ENCODE results near the gene RBM34.
"Not testable (repeated sequence)": the region's sequence is repeated elsewhere in the genome, so short reads cannot be mapped to it uniquely, and the experiment has no call there.

RBM34 gene

DNA sequence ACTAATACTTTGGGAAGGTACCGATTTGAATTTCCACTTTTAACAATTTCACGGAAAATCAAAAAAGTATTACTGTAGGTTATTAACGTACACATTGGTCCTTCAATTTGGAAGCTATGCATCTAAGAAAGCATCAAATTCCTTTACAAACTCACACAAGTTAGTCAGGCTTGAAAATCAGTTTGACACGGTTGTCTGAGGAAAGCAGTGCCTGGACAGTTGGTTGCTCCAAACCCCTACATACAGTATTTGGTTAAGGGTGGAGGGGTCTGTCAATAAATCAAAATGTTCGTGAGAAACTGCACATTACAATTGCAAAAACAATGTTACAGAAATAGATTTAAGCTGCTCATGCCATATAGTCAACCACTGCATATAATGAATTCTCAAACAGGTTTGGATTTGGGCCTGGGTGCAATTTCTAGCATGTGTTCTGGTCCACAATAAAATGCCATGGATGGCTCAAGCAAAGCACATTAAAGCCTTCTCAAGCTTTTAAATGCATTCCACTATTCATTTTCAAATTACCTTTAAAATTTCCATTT lies 19.9 kb upstream of the RBM34 start:
- no peaks in the 10 kb centered on the region for H3K9me3 ChIP-seq (ENCODE audit: control insufficient read depth, low read length)
- no peak overlapping the region for H3K27ac ChIP-seq (ENCODE audit: insufficient read depth, low read depth, low read length, poor library complexity, severe bottlenecking)
- no peak overlapping the region for H3K4me3 ChIP-seq (ENCODE audit: insufficient read depth, low read depth, low read length)
- H3K27me3 ChIP-seq (ENCODE audit: control insufficient read depth, insufficient read depth, low read length, poor library complexity, severe bottlenecking): no peaks in the 10 kb centered on the region
- WGBS, 2 experiments: 94 to 96% methylated on average over 4 to 5 of the region's 5 CpGs
- peaks cover 24% of the 10 kb centered on the region for H3K36me3 ChIP-seq (ENCODE audit: control insufficient read depth, insufficient read depth, low read length)
- no peaks in the 10 kb centered on the region for H3K4me1 ChIP-seq (ENCODE audit: control insufficient read depth, insufficient read depth, low read length)

GRCh38 chr1:235176486-235176885 lies 15.4 kb upstream of the RBM34 start:
- WGBS, 2 experiments: 93 to 94% methylated on average over 7 of the region's 7 CpGs
- Histone ChIP-seq H3K9me3 (ENCODE audit: control insufficient read depth, low read length) (no peaks in the 10 kb centered on the region), H3K27me3 (ENCODE audit: control insufficient read depth, insufficient read depth, low read length, poor library complexity, severe bottlenecking) (no peaks in the 10 kb centered on the region), H3K4me3 (ENCODE audit: insufficient read depth, low read depth, low read length) (no peak overlapping the region), H3K27ac (ENCODE audit: insufficient read depth, low read depth, low read length, poor library complexity, severe bottlenecking) (no peak overlapping the region), H3K36me3 (ENCODE audit: control insufficient read depth, insufficient read depth, low read length) (peaks cover 37% of the 10 kb centered on the region), H3K4me1 (ENCODE audit: control insufficient read depth, insufficient read depth, low read length) (no peaks in the 10 kb centered on the region)

- H3K27me3 ChIP-seq (ENCODE audit: control insufficient read depth, insufficient read depth, low read length, poor library complexity, severe bottlenecking): no peaks in the 10 kb centered on the region
- H3K36me3 ChIP-seq (ENCODE audit: control insufficient read depth, insufficient read depth, low read length): peaks cover 34% of the 10 kb centered on the region
- no peaks in the 10 kb centered on the region for H3K9me3 ChIP-seq (ENCODE audit: control insufficient read depth, low read length)
- no peaks in the 10 kb centered on the region for H3K4me1 ChIP-seq (ENCODE audit: control insufficient read depth, insufficient read depth, low read length)
- H3K27ac ChIP-seq (ENCODE audit: insufficient read depth, low read depth, low read length, poor library complexity, severe bottlenecking): no peak overlapping the region
- no peak overlapping the region for H3K4me3 ChIP-seq (ENCODE audit: insufficient read depth, low read depth, low read length)
Observed at GRCh38 chr1:235169986-235170385, 8.9 kb upstream of the RBM34 start.

GRCh38 chr1:235168375-235168774 lies 7.3 kb upstream of the RBM34 start:
- Histone ChIP-seq H3K4me3 (ENCODE audit: insufficient read depth, low read depth, low read length) (no peak overlapping the region), H3K4me1 (ENCODE audit: control insufficient read depth, insufficient read depth, low read length) (no peaks in the 10 kb centered on the region), H3K27me3 (ENCODE audit: control insufficient read depth, insufficient read depth, low read length, poor library complexity, severe bottlenecking) (no peaks in the 10 kb centered on the region), H3K9me3 (ENCODE audit: control insufficient read depth, low read length) (no peaks in the 10 kb centered on the region), H3K27ac (ENCODE audit: insufficient read depth, low read depth, low read length, poor library complexity, severe bottlenecking) (no peak overlapping the region), H3K36me3 (ENCODE audit: control insufficient read depth, insufficient read depth, low read length) (peaks cover 24% of the 10 kb centered on the region)
- 97 to 98% methylated on average over 3 of the region's 3 CpGs for WGBS, 2 experiments

DNA sequence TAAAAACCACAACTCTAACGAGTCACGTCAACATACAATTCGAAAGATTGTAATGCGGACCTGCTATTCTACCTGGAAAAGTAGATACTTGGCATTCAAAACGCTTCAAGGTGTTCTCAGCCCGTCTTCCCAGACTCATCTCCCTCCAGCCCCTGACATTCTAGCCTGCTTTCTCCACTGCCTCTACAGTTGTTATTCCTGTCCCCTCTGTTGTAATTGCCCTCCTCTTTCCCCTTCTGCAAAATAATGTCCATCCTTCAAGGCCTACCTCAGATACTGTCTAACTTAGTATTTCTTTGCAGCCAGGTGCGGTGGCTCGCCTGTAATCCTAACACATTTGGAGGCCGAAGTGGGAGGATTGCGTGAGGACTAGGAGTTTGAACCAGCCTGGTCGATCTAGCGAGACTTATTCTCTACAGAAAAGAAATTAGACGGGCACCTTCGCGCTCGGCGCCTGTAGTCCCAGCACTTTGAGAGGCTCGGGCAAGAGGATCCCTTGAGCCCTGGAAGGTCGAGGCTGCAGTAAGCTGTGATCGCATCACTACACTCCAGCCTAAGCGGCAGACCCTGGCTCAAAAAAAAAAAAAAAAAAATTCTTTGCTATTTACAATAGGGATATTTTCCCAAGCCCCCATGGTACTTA lies 756 bp upstream of the RBM34 start:
- Histone ChIP-seq H3K4me3 (ENCODE audit: insufficient read depth, low read depth, low read length) (peak overlapping the region; percentile 81), H3K9me3 (ENCODE audit: control insufficient read depth, low read length) (no peaks in the 10 kb centered on the region), H3K36me3 (ENCODE audit: control insufficient read depth, insufficient read depth, low read length) (peaks cover 14% of the 10 kb centered on the region), H3K4me1 (ENCODE audit: control insufficient read depth, insufficient read depth, low read length) (no peaks in the 10 kb centered on the region), H3K27me3 (ENCODE audit: control insufficient read depth, insufficient read depth, low read length, poor library complexity, severe bottlenecking) (no peaks in the 10 kb centered on the region), H3K27ac (ENCODE audit: insufficient read depth, low read depth, low read length, poor library complexity, severe bottlenecking) (peak overlapping the region; percentile 75)
- WGBS, 2 experiments: 64 to 67% methylated on average over 20 to 21 of the region's 21 CpGs

GRCh38 chr1:235160383-235160956 lies 580 bp downstream of the RBM34 start:
- WGBS, 2 experiments: 17 to 18% methylated on average over 11 to 13 of the region's 14 CpGs
- Histone ChIP-seq H3K4me3 (ENCODE audit: insufficient read depth, low read depth, low read length) (peak overlapping the region; percentile 81), H3K9me3 (ENCODE audit: control insufficient read depth, low read length) (no peaks in the 10 kb centered on the region), H3K4me1 (ENCODE audit: control insufficient read depth, insufficient read depth, low read length) (no peaks in the 10 kb centered on the region), H3K27me3 (ENCODE audit: control insufficient read depth, insufficient read depth, low read length, poor library complexity, severe bottlenecking) (no peaks in the 10 kb centered on the region), H3K36me3 (ENCODE audit: control insufficient read depth, insufficient read depth, low read length) (peaks cover 14% of the 10 kb centered on the region), H3K27ac (ENCODE audit: insufficient read depth, low read depth, low read length, poor library complexity, severe bottlenecking) (peak overlapping the region; percentile 75)

DNA sequence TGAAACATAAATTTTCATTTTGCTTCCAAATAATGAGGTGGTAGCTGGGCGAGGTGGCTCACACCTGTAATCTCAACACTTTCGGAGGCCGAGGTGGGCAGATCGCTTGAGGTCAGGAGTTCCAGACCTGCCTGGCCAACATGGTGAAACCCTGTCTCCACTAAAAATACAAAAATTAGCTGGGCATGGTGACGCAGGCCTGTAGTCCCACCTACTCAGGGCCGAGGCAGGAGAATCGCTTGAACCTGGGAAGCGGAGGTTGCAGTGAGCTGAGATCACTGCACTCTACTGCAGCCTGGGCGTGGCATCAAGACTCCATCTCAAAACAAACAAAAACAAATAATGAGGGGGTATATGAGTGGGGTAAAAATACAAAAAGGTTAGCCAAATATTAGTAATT lies 1.1 kb downstream of the RBM34 start:
- H3K27ac ChIP-seq (ENCODE audit: insufficient read depth, low read depth, low read length, poor library complexity, severe bottlenecking); H3K27me3 ChIP-seq (ENCODE audit: control insufficient read depth, insufficient read depth, low read length, poor library complexity, severe bottlenecking); H3K9me3 ChIP-seq (ENCODE audit: control insufficient read depth, low read length); H3K4me1 ChIP-seq (ENCODE audit: control insufficient read depth, insufficient read depth, low read length): not testable (repeated sequence)
- peaks cover 18% of the 10 kb centered on the region for H3K36me3 ChIP-seq (ENCODE audit: control insufficient read depth, insufficient read depth, low read length)
- 92 to 95% methylated on average over 8 to 9 of the region's 9 CpGs for WGBS, 2 experiments
- H3K4me3 ChIP-seq (ENCODE audit: insufficient read depth, low read depth, low read length): peak overlapping the region; percentile 81

DNA sequence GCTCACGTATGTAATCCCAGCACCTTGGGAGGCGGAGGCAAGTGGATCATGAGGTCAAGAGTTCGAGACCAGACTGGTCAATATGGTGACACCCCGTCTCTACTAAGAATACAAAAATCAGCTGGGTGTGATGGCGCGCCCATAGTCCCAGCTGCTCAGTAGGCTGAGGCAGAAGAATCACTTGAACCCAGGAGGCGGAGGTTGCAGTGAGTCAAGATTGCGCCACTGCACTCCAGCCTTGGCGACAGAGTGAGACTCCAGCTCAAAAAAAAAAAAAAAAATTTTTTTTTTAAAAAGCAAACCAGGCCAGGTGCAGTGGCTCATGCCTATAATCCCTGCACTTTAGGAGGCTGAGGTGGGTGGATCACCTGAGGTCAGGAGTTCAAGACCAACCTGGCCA lies 1.8 kb downstream of the RBM34 start:
- not testable (repeated sequence) for H3K4me1 ChIP-seq (ENCODE audit: control insufficient read depth, insufficient read depth, low read length); H3K9me3 ChIP-seq (ENCODE audit: control insufficient read depth, low read length); H3K4me3 ChIP-seq (ENCODE audit: insufficient read depth, low read depth, low read length); H3K27ac ChIP-seq (ENCODE audit: insufficient read depth, low read depth, low read length, poor library complexity, severe bottlenecking); H3K27me3 ChIP-seq (ENCODE audit: control insufficient read depth, insufficient read depth, low read length, poor library complexity, severe bottlenecking)
- peaks cover 24% of the 10 kb centered on the region for H3K36me3 ChIP-seq (ENCODE audit: control insufficient read depth, insufficient read depth, low read length)
- 85 to 86% methylated on average over 9 of the region's 9 CpGs for WGBS, 2 experiments

DNA sequence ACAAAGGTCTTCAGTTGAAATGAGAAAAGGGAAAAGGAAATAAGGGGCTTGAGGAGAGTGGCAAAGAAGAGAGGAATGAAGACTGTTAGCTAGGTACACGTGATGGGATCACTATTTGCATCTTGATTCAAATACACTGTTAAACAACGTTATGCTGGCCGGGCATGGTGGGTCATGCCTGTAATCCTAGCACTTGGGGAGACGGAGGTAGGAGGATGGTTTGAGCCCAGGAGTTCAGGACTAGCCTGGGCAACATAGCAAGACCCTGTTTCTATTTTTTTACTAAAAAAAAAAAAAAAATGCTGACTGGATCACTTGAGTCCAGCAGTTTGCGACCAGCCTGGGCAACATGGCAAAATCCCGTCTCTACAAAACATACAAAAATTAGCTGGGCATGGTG lies 2.4 kb downstream of the RBM34 start:
- Histone ChIP-seq H3K27me3 (ENCODE audit: control insufficient read depth, insufficient read depth, low read length, poor library complexity, severe bottlenecking) (no peaks in the 10 kb centered on the region), H3K4me3 (ENCODE audit: insufficient read depth, low read depth, low read length) (no peak overlapping the region), H3K9me3 (ENCODE audit: control insufficient read depth, low read length) (no peaks in the 10 kb centered on the region), H3K36me3 (ENCODE audit: control insufficient read depth, insufficient read depth, low read length) (peaks cover 29% of the 10 kb centered on the region), H3K4me1 (ENCODE audit: control insufficient read depth, insufficient read depth, low read length) (no peaks in the 10 kb centered on the region), H3K27ac (ENCODE audit: insufficient read depth, low read depth, low read length, poor library complexity, severe bottlenecking) (no peak overlapping the region)
- 95 to 96% methylated on average over 6 of the region's 6 CpGs for WGBS, 2 experiments

DNA sequence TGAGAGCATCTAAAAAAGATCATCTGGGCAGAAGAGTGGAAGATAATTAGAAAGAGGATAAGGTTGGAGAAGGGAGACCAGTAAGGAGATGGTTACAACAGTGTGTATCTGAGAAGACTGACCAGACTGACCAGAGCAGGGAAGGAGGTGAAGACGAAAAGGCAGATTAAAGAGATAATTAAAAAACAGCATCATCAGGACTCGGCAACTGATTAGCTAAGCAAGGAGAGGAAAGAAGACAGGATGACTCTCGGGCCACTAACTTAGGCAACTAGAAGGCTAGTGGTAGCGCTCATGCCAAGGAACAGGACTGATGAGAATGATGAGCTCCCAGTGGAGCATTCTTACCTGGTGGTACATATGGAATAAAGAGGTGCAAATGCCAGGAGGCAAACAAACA lies 3.9 kb downstream of the RBM34 start:
- H3K4me1 ChIP-seq (ENCODE audit: control insufficient read depth, insufficient read depth, low read length): no peaks in the 10 kb centered on the region
- no peaks in the 10 kb centered on the region for H3K9me3 ChIP-seq (ENCODE audit: control insufficient read depth, low read length)
- no peaks in the 10 kb centered on the region for H3K27me3 ChIP-seq (ENCODE audit: control insufficient read depth, insufficient read depth, low read length, poor library complexity, severe bottlenecking)
- H3K27ac ChIP-seq (ENCODE audit: insufficient read depth, low read depth, low read length, poor library complexity, severe bottlenecking): no peak overlapping the region
- WGBS, 2 experiments: 96 to 98% methylated on average over 4 of the region's 4 CpGs
- peaks cover 42% of the 10 kb centered on the region for H3K36me3 ChIP-seq (ENCODE audit: control insufficient read depth, insufficient read depth, low read length)
- H3K4me3 ChIP-seq (ENCODE audit: insufficient read depth, low read depth, low read length): no peak overlapping the region
